SK-N-SH treated with all-trans-retinoic acid at 6 μM for 48 hours (cell line): Measurements from ENCODE around the gene SPR.

Experiments
- ARNTL ChIP-seq: fragments of 450-650 bp; formaldehyde crosslinking; IDR thresholded peaks from 2 replicates; pipeline ENCODE4 v1.5.0; 2020; ENCODE audit warnings: low read depth, mild to moderate bottlenecking, moderate library complexity, borderline replicate concordance
- ESRRG ChIP-seq: fragments of 250-450 bp; sonication (Bioruptor Pico); IDR thresholded peaks from 2 replicates; pipeline ENCODE4 v1.6.1; 2021; ENCODE audit warnings: mild to moderate bottlenecking
- OSR1 ChIP-seq: fragments of 250-450 bp; sonication (Bioruptor Pico); IDR thresholded peaks from 2 replicates; pipeline ENCODE4 v1.8.0; 2022; ENCODE audit warnings: moderate library complexity, mild to moderate bottlenecking, inconsistent platforms
- PPARA ChIP-seq: fragments of 250-450 bp; sonication (Bioruptor Pico); IDR thresholded peaks from 2 replicates; pipeline ENCODE4 v1.5.0; 2020; ENCODE audit warnings: mild to moderate bottlenecking, borderline replicate concordance
- ZFP3 ChIP-seq: fragments of 250-450 bp; sonication (Bioruptor Pico); IDR thresholded peaks from 2 replicates; pipeline ENCODE4 v1.5.0; 2020; ENCODE audit warnings: mild to moderate bottlenecking, moderate library complexity
- ZNF8 ChIP-seq: fragments of 450-650 bp; formaldehyde crosslinking; IDR thresholded peaks from 2 replicates; pipeline ENCODE4 v1.5.0; 2020; ENCODE audit warnings: mild to moderate bottlenecking, moderate library complexity
- TF ChIP-seq, protein P1 (sequence below): fragments of 250-450 bp; sonication (Bioruptor Pico); IDR thresholded peaks from 2 replicates; pipeline ENCODE4 v1.8.0; 2020; ENCODE audit warnings: mild to moderate bottlenecking, moderate library complexity, borderline replicate concordance

DNA sequence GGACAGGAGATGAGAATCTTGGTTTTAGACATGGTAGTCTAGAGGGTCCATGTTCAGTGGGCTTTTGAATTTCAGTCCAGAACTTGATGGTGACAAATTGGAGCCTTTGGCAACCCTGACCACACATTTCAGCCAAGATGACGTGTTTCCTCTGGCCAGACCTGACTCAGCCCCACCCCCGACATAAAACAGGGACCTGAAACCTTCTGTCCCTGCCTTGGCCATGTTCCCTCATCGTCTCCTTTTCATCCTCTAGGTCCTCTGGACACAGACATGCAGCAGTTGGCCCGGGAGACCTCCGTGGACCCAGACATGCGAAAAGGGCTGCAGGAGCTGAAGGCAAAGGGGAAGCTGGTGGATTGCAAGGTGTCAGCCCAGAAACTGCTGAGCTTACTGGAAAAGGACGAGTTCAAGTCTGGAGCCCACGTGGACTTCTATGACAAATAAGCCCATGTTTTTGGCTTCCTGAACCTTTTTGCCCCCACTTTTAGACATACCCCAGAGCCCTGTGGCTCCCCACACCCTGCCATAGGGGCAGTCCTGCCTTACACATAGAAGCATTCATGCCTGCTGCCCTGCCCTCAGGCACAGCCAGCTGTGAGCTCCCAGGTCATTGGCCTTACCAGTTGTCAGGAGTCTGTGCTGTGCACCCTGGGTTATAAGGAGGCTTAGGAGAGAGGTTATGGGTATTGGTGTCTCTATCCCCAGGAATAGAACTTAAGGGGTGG is 4.0 kb downstream of the SPR start:
- TF ChIP-seq ESRRG (CRISPR knock-in tag) (no peak), ZNF8 (CRISPR knock-in tag) (no peak), PPARA (CRISPR knock-in tag) (no peak), ZFP3 (CRISPR knock-in tag) (no peak), ARNTL (CRISPR knock-in tag) (no peak), OSR1 (CRISPR knock-in tag) (no peak)
- TF ChIP-seq, protein P1, sequence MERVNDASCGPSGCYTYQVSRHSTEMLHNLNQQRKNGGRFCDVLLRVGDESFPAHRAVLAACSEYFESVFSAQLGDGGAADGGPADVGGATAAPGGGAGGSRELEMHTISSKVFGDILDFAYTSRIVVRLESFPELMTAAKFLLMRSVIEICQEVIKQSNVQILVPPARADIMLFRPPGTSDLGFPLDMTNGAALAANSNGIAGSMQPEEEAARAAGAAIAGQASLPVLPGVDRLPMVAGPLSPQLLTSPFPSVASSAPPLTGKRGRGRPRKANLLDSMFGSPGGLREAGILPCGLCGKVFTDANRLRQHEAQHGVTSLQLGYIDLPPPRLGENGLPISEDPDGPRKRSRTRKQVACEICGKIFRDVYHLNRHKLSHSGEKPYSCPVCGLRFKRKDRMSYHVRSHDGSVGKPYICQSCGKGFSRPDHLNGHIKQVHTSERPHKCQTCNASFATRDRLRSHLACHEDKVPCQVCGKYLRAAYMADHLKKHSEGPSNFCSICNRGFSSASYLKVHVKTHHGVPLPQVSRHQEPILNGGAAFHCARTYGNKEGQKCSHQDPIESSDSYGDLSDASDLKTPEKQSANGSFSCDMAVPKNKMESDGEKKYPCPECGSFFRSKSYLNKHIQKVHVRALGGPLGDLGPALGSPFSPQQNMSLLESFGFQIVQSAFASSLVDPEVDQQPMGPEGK (CRISPR knock-in tag), result no peak
